ENCODE measurements around the gene MIPOL1. TPM values are rescaled to one million over a fixed set of nuclear protein-coding genes. Genes with fewer than 3 reads are reported as not detected.
A peak's percentile ranks its signal among the peaks of the same experiment; 100 is the strongest.

MIPOL1 gene
- total RNA-seq, 1 donor = 14.7 TPM

- no peak overlapping the region for H3K4me3 ChIP-seq (ENCODE audit: low read depth, low read length)
- no peak for TF ChIP-seq CTCF (IDR thresholded peaks at IDR 0.05; ENCODE audit: insufficient read depth, low read depth, low read length)
- DNase-seq (ENCODE audit: low read depth) = no peak
Observed at GRCh38 chr14:37403626-37404025, 205.9 kb downstream of the MIPOL1 start.

- no peak overlapping the region for H3K4me3 ChIP-seq (ENCODE audit: low read depth, low read length)
- TF ChIP-seq CTCF (IDR thresholded peaks at IDR 0.05; ENCODE audit: insufficient read depth, low read depth, low read length) = no peak
- DNase-seq (ENCODE audit: low read depth) = no peak
Observed at GRCh38 chr14:37406095-37406494, 208.4 kb downstream of the MIPOL1 start.

- DNase-seq (ENCODE audit: low read depth) = peak; percentile 27
- H3K4me3 ChIP-seq (ENCODE audit: low read depth, low read length) = no peak overlapping the region
- no peak for TF ChIP-seq CTCF (IDR thresholded peaks at IDR 0.05; ENCODE audit: insufficient read depth, low read depth, low read length)
Observed at GRCh38 chr14:37411079-37411735, 213.5 kb downstream of the MIPOL1 start.

- no peak overlapping the region for H3K4me3 ChIP-seq (ENCODE audit: low read depth, low read length)
- no peak for TF ChIP-seq CTCF (IDR thresholded peaks at IDR 0.05; ENCODE audit: insufficient read depth, low read depth, low read length)
- DNase-seq (ENCODE audit: low read depth) = no peak
Observed at GRCh38 chr14:37413050-37413449, 215.3 kb downstream of the MIPOL1 start.

GRCh38 chr14:37413504-37414003, 215.8 kb downstream of the MIPOL1 start:
- no peak for DNase-seq (ENCODE audit: low read depth)
- TF ChIP-seq CTCF (IDR thresholded peaks at IDR 0.05; ENCODE audit: insufficient read depth, low read depth, low read length) = no peak
- no peak overlapping the region for H3K4me3 ChIP-seq (ENCODE audit: low read depth, low read length)

- no peak for DNase-seq (ENCODE audit: low read depth)
- no peak overlapping the region for H3K4me3 ChIP-seq (ENCODE audit: low read depth, low read length)
- TF ChIP-seq CTCF (IDR thresholded peaks at IDR 0.05; ENCODE audit: insufficient read depth, low read depth, low read length) = no peak
Observed at GRCh38 chr14:37416264-37416663, 218.5 kb downstream of the MIPOL1 start.

GRCh38 chr14:37417151-37417550, 219.4 kb downstream of the MIPOL1 start:
- H3K4me3 ChIP-seq (ENCODE audit: low read depth, low read length) = no peak overlapping the region
- TF ChIP-seq CTCF (IDR thresholded peaks at IDR 0.05; ENCODE audit: insufficient read depth, low read depth, low read length) = no peak
- DNase-seq (ENCODE audit: low read depth) = no peak

All from fibroblast of villous mesenchyme (primary cell).